ENCODE measurements around the gene PEAK3. TPM values are rescaled to one million over a fixed set of nuclear protein-coding genes. Genes with fewer than 3 reads are reported as not detected.

Gene PEAK3
- total RNA-seq, 4 donors from 2014 or later = 0.27 to 1.6 (median 0.59) TPM

DNA sequence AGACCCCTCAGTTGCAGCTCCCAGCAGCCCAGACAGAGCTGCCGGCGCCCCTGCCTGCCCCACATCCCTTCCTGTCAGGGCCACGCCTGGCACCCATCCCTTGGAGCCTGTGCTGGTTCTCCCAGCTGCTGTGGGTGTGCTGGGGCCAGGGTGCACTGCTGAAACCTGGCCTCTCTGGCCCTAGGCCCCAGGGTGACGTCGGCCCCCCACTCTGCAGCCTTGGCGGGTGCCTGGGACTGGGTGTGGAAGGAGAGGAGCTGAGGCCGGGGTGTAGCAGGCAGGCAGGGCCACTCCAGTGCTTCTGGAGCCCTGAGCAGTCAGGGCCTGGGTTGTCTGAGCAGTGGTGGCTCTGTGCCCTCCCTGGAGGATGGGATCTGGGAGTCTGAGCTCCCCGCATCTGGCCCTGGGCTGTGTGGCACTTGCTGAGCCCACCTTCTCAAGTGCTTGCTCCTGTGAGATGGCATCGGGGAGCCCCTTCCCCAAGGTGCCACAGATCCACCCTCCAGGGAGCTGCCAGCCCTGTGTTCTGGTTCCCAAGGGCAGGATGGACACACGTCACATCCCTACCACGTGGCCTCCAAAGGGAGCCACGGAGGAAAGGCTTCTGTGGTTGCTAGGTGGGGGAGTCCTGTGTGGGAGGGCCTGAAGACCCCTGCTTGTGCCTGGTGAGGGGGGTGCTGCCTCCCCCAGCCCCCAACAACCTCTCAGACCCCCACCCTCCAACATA, 51.0 kb downstream of the PEAK3 start:
- Histone ChIP-seq H3K4me3 (replicated peaks in 1 of 3) (no peak overlapping the region), H3K36me3 (peaks cover 34 to 47% of the 10 kb centered on the region in 2 donors), H3K27ac (no peak overlapping the region), H3K4me1 (peaks cover 6 to 21% of the 10 kb centered on the region in 2 donors), H3K9me3 (no peaks in the 10 kb centered on the region), H3K27me3 (no peaks in the 10 kb centered on the region)
- intact Hi-C loops (cut with DNase I) = loop anchor here (5.0 kb wide), 1 partner anchor 69 kb away; the partner anchor contains the start of gene DOT1L
- WGBS, 2 donors = 85 to 93% methylated on average over 3 to 11 of the region's 12 CpGs
- DNase-seq = no peak
- no peak for TF ChIP-seq POLR2A (IDR thresholded peaks at IDR 0.05)
- TF ChIP-seq, protein P1, sequence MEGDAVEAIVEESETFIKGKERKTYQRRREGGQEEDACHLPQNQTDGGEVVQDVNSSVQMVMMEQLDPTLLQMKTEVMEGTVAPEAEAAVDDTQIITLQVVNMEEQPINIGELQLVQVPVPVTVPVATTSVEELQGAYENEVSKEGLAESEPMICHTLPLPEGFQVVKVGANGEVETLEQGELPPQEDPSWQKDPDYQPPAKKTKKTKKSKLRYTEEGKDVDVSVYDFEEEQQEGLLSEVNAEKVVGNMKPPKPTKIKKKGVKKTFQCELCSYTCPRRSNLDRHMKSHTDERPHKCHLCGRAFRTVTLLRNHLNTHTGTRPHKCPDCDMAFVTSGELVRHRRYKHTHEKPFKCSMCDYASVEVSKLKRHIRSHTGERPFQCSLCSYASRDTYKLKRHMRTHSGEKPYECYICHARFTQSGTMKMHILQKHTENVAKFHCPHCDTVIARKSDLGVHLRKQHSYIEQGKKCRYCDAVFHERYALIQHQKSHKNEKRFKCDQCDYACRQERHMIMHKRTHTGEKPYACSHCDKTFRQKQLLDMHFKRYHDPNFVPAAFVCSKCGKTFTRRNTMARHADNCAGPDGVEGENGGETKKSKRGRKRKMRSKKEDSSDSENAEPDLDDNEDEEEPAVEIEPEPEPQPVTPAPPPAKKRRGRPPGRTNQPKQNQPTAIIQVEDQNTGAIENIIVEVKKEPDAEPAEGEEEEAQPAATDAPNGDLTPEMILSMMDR (IDR thresholded peaks at IDR 0.05) = no peak

DNA sequence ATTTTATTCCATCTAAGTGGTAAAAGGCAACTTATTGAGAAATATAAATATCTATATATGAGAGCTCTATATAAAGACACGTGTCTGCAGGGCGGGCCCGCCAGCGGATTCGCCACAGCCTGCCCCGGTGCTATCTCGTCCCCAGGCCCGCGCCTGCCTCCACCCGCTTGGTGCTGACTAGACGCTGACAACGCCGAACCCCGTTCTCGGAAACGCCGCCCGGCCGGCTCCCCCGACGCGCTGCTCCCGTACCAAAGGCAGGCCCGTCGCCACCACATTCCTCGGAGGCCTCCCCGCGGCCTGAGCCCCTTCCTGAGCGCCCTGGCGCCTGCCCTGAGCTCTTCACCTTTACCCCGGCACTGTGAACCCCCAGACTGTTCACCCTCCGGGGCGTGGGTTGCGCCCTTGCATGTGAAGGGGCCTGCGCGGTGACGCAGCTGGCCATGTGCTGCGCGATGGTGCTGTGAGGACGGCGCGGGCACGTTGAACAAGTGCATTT, 51.9 kb downstream of the PEAK3 start:
- intact Hi-C loops (cut with DNase I) = loop anchor here (5.0 kb wide), 1 partner anchor 68 kb away; the partner anchor contains the start of gene DOT1L
- Histone ChIP-seq H3K27me3 (no peaks in the 10 kb centered on the region), H3K9me3 (no peaks in the 10 kb centered on the region), H3K36me3 (peaks cover 42 to 54% of the 10 kb centered on the region in 2 donors), H3K27ac (no peak overlapping the region), H3K4me1 (peaks cover 3 to 16% of the 10 kb centered on the region in 2 donors), H3K4me3 (replicated peaks in 1 of 3) (no peak overlapping the region)
- no peak for DNase-seq
- TF ChIP-seq, protein P1 (IDR thresholded peaks at IDR 0.05) = no peak
- TF ChIP-seq POLR2A (IDR thresholded peaks at IDR 0.05) = no peak
- whole genome bisulfite sequencing, 2 donors = 95% methylated on average over 43 of the region's 43 CpGs

DNA sequence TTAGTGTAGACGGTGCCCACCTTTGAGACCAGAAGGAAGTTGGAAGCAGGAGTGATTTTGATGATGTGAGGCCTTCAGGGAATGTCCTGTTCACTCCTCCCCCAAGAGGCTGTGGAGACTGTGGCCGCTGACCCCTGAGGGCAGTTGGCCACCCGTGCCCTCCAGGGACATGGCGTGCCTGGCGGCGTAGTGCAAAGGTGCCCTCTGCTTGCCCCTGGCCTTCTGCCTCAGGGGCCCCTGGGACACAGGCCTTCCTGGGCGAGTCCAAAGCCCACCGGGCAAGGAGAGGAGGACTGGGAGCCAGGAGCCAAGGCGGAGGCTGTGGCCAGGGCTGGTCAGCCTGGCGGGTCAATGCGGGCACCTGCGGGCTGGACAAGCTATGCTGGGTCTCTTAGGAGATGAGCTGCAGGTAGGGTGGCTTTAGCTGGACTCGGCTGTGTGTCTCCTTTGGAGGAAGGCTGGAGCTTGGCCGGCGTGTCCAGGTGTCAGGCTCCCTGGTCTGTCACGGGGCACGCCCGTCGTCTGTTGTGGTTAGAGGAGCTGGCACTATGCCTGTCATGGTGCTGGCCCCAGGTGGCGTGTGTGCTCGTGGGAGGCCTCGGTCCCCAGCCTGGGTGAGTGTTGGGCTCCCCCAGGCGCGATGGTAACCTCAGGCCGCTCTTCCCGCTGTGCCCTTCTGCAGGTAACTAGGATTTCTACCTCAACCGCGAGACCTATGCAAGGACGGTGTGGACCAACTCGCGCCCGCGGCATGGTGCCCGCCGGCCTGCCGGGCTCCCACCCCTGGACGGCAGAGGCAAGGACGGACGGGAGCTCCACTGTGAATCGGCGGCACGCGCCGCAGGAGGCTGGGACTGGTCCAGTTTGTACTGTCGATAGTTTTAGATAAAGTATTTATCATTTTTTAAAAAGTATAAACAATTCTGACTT, 52.6 kb downstream of the PEAK3 start:
- H3K27ac ChIP-seq = no peak overlapping the region
- WGBS, 2 donors = 95 to 96% methylated on average over 32 to 41 of the region's 45 CpGs
- H3K4me3 ChIP-seq (replicated peaks in 1 of 3) = no peak overlapping the region
- no peaks in the 10 kb centered on the region for H3K27me3 ChIP-seq
- TF ChIP-seq, protein P1 (IDR thresholded peaks at IDR 0.05) = no peak
- TF ChIP-seq POLR2A (IDR thresholded peaks at IDR 0.05) = no peak
- no peaks in the 10 kb centered on the region for H3K9me3 ChIP-seq
- intact Hi-C loops (cut with DNase I) = loop anchor here (5.0 to 10.0 kb wide), 2 partner anchors 67 to 155 kb away; partner anchors contain the start of gene DOT1L
- H3K4me1 ChIP-seq = peaks cover 0 to 9% of the 10 kb centered on the region in 2 donors
- DNase-seq = no peak
- H3K36me3 ChIP-seq = peaks cover 49 to 58% of the 10 kb centered on the region in 2 donors

DNA sequence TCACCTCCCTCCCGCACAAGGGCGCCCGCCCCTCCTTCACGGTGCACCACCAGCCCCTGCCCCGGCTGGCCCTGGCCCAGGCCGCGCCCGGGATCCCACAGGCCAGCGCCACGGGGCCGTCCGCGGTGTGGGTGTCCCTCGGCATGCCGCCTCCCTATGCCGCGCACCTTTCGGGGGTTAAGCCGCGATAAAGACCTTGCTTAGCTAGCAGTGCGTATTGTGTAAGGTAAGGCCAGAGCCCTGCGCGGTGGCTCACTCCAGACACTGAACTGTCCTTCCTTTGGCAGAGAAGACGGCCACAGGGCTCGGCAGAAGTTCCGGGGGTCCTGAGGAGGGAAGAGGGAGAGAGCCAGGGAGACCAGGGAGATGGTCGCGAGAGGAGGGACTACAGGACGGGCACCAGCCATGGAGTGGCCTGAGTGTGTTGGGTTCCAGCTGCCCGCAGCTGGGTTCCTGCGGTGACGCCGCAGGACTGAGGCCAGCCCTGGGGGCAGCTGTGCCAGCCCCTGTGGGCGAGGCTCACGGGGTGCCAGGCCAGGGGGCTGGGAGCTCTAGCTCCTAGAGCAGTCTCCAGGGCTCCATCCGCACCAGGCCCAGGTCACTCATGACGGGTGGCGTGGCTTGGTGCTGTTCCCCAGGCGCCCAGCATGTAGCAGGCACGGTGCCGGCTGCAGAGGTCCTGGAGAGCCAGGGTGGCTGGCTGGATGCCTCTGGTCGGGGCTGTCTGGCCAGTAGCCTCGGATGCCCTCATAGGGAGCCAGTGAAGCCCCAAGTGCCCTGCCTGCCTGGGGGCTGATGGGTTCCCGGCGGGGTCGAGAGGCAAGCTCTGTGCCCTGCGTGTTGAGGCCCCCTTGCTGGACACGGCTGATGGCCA, 53.6 kb downstream of the PEAK3 start:
- 89 to 95% methylated on average over 35 to 38 of the region's 48 CpGs for WGBS, 2 donors
- no peaks in the 10 kb centered on the region for H3K27me3 ChIP-seq
- no peak for DNase-seq
- H3K4me1 ChIP-seq = peaks cover 0 to 4% of the 10 kb centered on the region in 2 donors
- no peak overlapping the region for H3K27ac ChIP-seq
- no peaks in the 10 kb centered on the region for H3K9me3 ChIP-seq
- no peak for TF ChIP-seq POLR2A (IDR thresholded peaks at IDR 0.05)
- TF ChIP-seq, protein P1 (IDR thresholded peaks at IDR 0.05) = no peak
- intact Hi-C loops (cut with DNase I) = loop anchor here (10.0 kb wide), 1 partner anchor 156 kb away; no protein-coding TSS in a partner anchor
- peaks cover 56 to 62% of the 10 kb centered on the region in 2 donors for H3K36me3 ChIP-seq
- H3K4me3 ChIP-seq (replicated peaks in 1 of 3) = no peak overlapping the region

Data from thyroid gland (tissue), 4 donors.